Transverse colon (tissue), 3 donors: Measurements from ENCODE around the gene PRR7.

Source experiments
- EP300 ChIP-seq: sonication (generic); formaldehyde crosslinking; IDR thresholded peaks from one replicate; pipeline ENCODE4 v1.6.1; 2017; ENCODE audit warnings: antibody characterized with exemption, low read depth
- TF ChIP-seq, protein P1 (sequence below), 5 experiments: fragments of 200-600 bp in 3 of 5; fragments of 450-650 bp in 2 of 5; sonication (generic) in 3 of 5; IDR thresholded peaks; 1 replicate in 2 of 5; 2 replicates in 3 of 5; pipeline ENCODE4 v1.5.1; 2016 to 2017; ENCODE audit warnings: antibody characterized with exemption in 5 of 5, inconsistent platforms in 3 of 5, mild to moderate bottlenecking in 2 of 5, moderate library complexity in 1 of 5

DNA sequence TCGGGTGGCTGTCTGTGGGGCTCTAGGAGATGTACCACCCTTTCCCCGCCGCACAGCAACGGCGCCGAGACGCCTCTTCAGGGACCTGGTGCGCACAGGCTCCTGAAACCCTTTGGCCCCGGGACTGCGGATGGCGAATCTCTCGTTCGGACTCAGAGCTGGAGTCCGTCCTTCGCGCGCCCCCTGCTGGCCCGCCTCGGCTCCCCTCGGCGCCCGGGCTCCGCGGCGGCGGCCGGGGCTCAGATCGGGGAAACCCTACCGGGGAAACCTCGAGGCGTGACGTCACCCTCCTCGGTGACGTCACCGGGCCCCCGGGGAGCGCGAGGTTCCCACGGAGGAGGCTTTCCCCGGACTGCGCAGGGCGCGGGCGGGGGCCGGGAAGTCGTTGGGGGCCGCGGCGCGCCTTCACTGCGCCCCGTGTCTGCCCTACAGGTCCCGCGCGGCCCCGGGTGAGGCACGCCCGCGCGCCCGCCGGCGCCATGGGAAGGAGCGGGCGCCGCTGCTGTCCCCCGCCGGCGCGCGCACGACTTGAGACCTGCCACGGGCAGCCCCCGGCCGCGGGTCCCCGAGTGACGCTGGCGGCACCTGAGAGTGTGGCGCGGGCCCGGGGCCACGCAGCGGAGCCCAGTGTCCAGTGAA is 7.9 kb downstream of the PRR7 start:
- TF ChIP-seq, protein P1, sequence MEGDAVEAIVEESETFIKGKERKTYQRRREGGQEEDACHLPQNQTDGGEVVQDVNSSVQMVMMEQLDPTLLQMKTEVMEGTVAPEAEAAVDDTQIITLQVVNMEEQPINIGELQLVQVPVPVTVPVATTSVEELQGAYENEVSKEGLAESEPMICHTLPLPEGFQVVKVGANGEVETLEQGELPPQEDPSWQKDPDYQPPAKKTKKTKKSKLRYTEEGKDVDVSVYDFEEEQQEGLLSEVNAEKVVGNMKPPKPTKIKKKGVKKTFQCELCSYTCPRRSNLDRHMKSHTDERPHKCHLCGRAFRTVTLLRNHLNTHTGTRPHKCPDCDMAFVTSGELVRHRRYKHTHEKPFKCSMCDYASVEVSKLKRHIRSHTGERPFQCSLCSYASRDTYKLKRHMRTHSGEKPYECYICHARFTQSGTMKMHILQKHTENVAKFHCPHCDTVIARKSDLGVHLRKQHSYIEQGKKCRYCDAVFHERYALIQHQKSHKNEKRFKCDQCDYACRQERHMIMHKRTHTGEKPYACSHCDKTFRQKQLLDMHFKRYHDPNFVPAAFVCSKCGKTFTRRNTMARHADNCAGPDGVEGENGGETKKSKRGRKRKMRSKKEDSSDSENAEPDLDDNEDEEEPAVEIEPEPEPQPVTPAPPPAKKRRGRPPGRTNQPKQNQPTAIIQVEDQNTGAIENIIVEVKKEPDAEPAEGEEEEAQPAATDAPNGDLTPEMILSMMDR (IDR thresholded peaks at IDR 0.05) = peak; percentile 93 to 98 (median 95)
- peak; percentile 17 for TF ChIP-seq EP300
